HG02884 (cell line): Measurements from ENCODE around the gene VMA21.

ENCODE experiments used
- ATAC-seq: cut with Tn5 transposase; IDR thresholded peaks from one replicate; pipeline ENCODE4 v1.9.1; 2021; ENCODE audit warnings: mild to moderate bottlenecking, moderate library complexity; ENCODE audit not compliant: unreplicated experiment

VMA21 gene

GRCh38 chrX:151396825-151397740 is at the start of gene VMA21:
Gene VMA21 (plus strand): TSS chrX:151397206. CDS start chrX:151397309, 103 bp downstream.
- peak; percentile 78 for ATAC-seq

GRCh38 chrX:151359341-151359740 is 37.7 kb upstream of the VMA21 start:
- ATAC-seq, result no peak

- peak; percentile 86 for ATAC-seq
These were observed 36.8 kb upstream of the VMA21 start for GRCh38 chrX:151359931-151360871.

- no peak for ATAC-seq
These were observed 33.7 kb upstream of the VMA21 start for GRCh38 chrX:151363316-151363715.

GRCh38 chrX:151365579-151365978 is 31.4 kb upstream of the VMA21 start:
- no peak for ATAC-seq

- no peak for ATAC-seq
These were observed 26.1 kb upstream of the VMA21 start for GRCh38 chrX:151370906-151371305.

GRCh38 chrX:151384807-151385206 is 12.2 kb upstream of the VMA21 start:
- ATAC-seq, result no peak

GRCh38 chrX:151386838-151387459 is 10.1 kb upstream of the VMA21 start:
- ATAC-seq, result no peak

GRCh38 chrX:151391722-151392121 is 5.3 kb upstream of the VMA21 start:
- ATAC-seq, result no peak

- peak; percentile 27 for ATAC-seq
These were observed 3.5 kb upstream of the VMA21 start for GRCh38 chrX:151393514-151393913.

GRCh38 chrX:151396042-151396824 is 773 bp upstream of the VMA21 start:
- peak; percentile 30 for ATAC-seq

GRCh38 chrX:151397741-151398070 is 700 bp downstream of the VMA21 start:
- ATAC-seq, result no peak

- ATAC-seq, result no peak
These were observed 1.3 kb downstream of the VMA21 start for GRCh38 chrX:151398346-151398745.

- ATAC-seq, result no peak
These were observed 5.8 kb downstream of the VMA21 start for GRCh38 chrX:151402719-151403390.

- no peak for ATAC-seq
These were observed 19.6 kb downstream of the VMA21 start for GRCh38 chrX:151416579-151416978.

- ATAC-seq, result no peak
These were observed 22.8 kb downstream of the VMA21 start for GRCh38 chrX:151419782-151420181.

GRCh38 chrX:151424505-151424904 is 27.5 kb downstream of the VMA21 start:
- no peak for ATAC-seq

- ATAC-seq, result no peak
These were observed 51.5 kb downstream of the VMA21 start for GRCh38 chrX:151448509-151448908.

GRCh38 chrX:151458824-151459223 is 61.8 kb downstream of the VMA21 start:
- ATAC-seq, result no peak
